GM13977 (cell line): Measurements from ENCODE around the gene STARD7.

ENCODE experiments used
- DNase-seq: peaks from one replicate; pipeline ENCODE4 v3.0.0; 2012; ENCODE audit warnings: low spot score
- CTCF ChIP-seq: IDR thresholded peaks from 2 replicates; pipeline ENCODE4 v1.5.1; 2012; ENCODE audit warnings: mild to moderate bottlenecking, control low read depth; ENCODE audit not compliant: insufficient read depth; ENCODE audit errors: extremely low read depth, missing control alignments
- in situ Hi-C: fragments of 300-500 bp; cut with MboI; formaldehyde crosslinking; loops from one replicate; pipeline ENCODE4 v1.12.0; 2022; ENCODE audit warnings: low sequenced_read_pairs, low pct_unique_long_range_greater_than_20kb, mixed read lengths, inconsistent platforms; ENCODE audit not compliant: unreplicated experiment

The STARD7 gene

GRCh38 chr2:96154506-96155380, 53.9 kb downstream of the STARD7 start:
- DNase-seq = no peak
- TF ChIP-seq CTCF = no peak
- in situ Hi-C loops = no loop called here

GRCh38 chr2:96153991-96154431, 54.6 kb downstream of the STARD7 start:
- DNase-seq = no peak
- in situ Hi-C loops = no loop called here
- TF ChIP-seq CTCF = no peak

GRCh38 chr2:96153291-96153713, 55.3 kb downstream of the STARD7 start:
- no peak for TF ChIP-seq CTCF
- in situ Hi-C loops = no loop called here
- no peak for DNase-seq

- DNase-seq = no peak
- in situ Hi-C loops = no loop called here
- no peak for TF ChIP-seq CTCF
These were observed 56.1 kb downstream of the STARD7 start for GRCh38 chr2:96152304-96153161.

GRCh38 chr2:96151595-96152303, 56.9 kb downstream of the STARD7 start:
- in situ Hi-C loops = no loop called here
- DNase-seq = no peak
- TF ChIP-seq CTCF = no peak
